GM21576 (cell line): Measurements from ENCODE around the gene EFNB2.

ENCODE experiments used
- ATAC-seq: cut with Tn5 transposase; IDR thresholded peaks from one replicate; pipeline ENCODE4 v1.9.1; 2021; ENCODE audit warnings: mild to moderate bottlenecking, moderate library complexity; ENCODE audit not compliant: unreplicated experiment

EFNB2 gene

GRCh38 chr13:106487129-106487528, 48.3 kb downstream of the EFNB2 start:
- no peak for ATAC-seq

GRCh38 chr13:106486287-106486686, 49.2 kb downstream of the EFNB2 start:
- ATAC-seq, result no peak

- no peak for ATAC-seq
Measured at GRCh38 chr13:106484537-106485193, 50.8 kb downstream of the EFNB2 start.

GRCh38 chr13:106484084-106484483, 51.4 kb downstream of the EFNB2 start:
- ATAC-seq, result no peak

- ATAC-seq, result no peak
Measured at GRCh38 chr13:106481919-106482318, 53.5 kb downstream of the EFNB2 start.

GRCh38 chr13:106480351-106480910, 55.0 kb downstream of the EFNB2 start:
- no peak for ATAC-seq

- ATAC-seq, result no peak
Measured at GRCh38 chr13:106479929-106480328, 55.5 kb downstream of the EFNB2 start.

GRCh38 chr13:106478116-106478515, 57.3 kb downstream of the EFNB2 start:
- ATAC-seq, result no peak

- ATAC-seq, result no peak
Measured at GRCh38 chr13:106477303-106477702, 58.2 kb downstream of the EFNB2 start.

- ATAC-seq, result no peak
Measured at GRCh38 chr13:106475852-106476251, 59.6 kb downstream of the EFNB2 start.

- no peak for ATAC-seq
Measured at GRCh38 chr13:106474912-106475311, 60.5 kb downstream of the EFNB2 start.

- no peak for ATAC-seq
Measured at GRCh38 chr13:106473154-106473553, 62.3 kb downstream of the EFNB2 start.

- no peak for ATAC-seq
Measured at GRCh38 chr13:106472621-106473020, 62.8 kb downstream of the EFNB2 start.

- ATAC-seq, result no peak
Measured at GRCh38 chr13:106471957-106472543, 63.4 kb downstream of the EFNB2 start.

GRCh38 chr13:106470576-106470975, 64.9 kb downstream of the EFNB2 start:
- ATAC-seq, result no peak

- ATAC-seq, result no peak
Measured at GRCh38 chr13:106468744-106469590, 66.5 kb downstream of the EFNB2 start.

- no peak for ATAC-seq
Measured at GRCh38 chr13:106468207-106468606, 67.3 kb downstream of the EFNB2 start.

GRCh38 chr13:106467427-106468122, 67.9 kb downstream of the EFNB2 start:
- no peak for ATAC-seq

GRCh38 chr13:106466691-106467426, 68.6 kb downstream of the EFNB2 start:
- ATAC-seq, result no peak

GRCh38 chr13:106464076-106464475, 71.4 kb downstream of the EFNB2 start:
- ATAC-seq, result no peak
